Vagina (tissue), 2 donors: Measurements from ENCODE around the gene SLC22A4.

Experiments used
- CTCF ChIP-seq, 3 experiments: fragments of 450-650 bp in 2 of 3; fragments of 200-600 bp in 1 of 3; sonication (generic) in 1 of 3; IDR thresholded peaks; one replicate each; pipeline ENCODE4 v1.5.1; 2017 to 2019; ENCODE audit warnings: antibody characterized with exemption in 3 of 3, mild to moderate bottlenecking in 2 of 3, moderate library complexity in 2 of 3
- POLR2A ChIP-seq, 2 donors: fragments of 450-650 bp; IDR thresholded peaks; one replicate each; pipeline ENCODE4 v1.6.1; 2017; ENCODE audit warnings: antibody characterized with exemption in 2 of 2, mild to moderate bottlenecking in 2 of 2, moderate library complexity in 2 of 2

- TF ChIP-seq CTCF (IDR thresholded peaks at IDR 0.05) (no peak), POLR2A (IDR thresholded peaks at IDR 0.05) (no peak)
Measured at GRCh38 chr5:132265336-132266030, 28.7 kb upstream of the SLC22A4 start.
